Measurements from ENCODE around the gene PRR14L. TPM values are rescaled to one million over a fixed set of nuclear protein-coding genes. Genes with fewer than 3 reads are reported as not detected.

The PRR14L gene
- total RNA-seq, 1 experiment from 2014 or later = 138 TPM

GRCh38 chr22:31736458-31736857, 13.5 kb downstream of the PRR14L start:
- H3K4ac ChIP-seq (ENCODE audit: low read depth, low read length) = no peak overlapping the region
- no peak overlapping the region for H3K9ac ChIP-seq (ENCODE audit: extremely low read depth, insufficient read length, low read length)
- no peak overlapping the region for H3K4me2 ChIP-seq (ENCODE audit: insufficient read depth, insufficient read length, low read length)
- no peak overlapping the region for H2AK5ac ChIP-seq (ENCODE audit: insufficient read length, low read length)
- Mint-ChIP-seq H3K36me3 (ENCODE audit: insufficient read depth in 1 of 3, low read depth in 3 of 3) (peaks cover 14 to 70% (median 57%) of the 10 kb centered on the region in 3 experiments; a peak in 6 of 7 replicates), H3K27me3 (ENCODE audit: low read depth) (no peaks in the 10 kb centered on the region), H3K4me1 (peaks cover 19 to 28% of the 10 kb centered on the region in 2 experiments), H3K4me3 (no peak overlapping the region), H3K9me3 (no peaks in the 10 kb centered on the region), H3K27ac (peak overlapping the region in 2 of 3 experiments; percentile 14 to 35; a peak in 1 of 7 replicates)
- no peaks in the 10 kb centered on the region for H3K23me2 ChIP-seq (ENCODE audit: insufficient read length, low read depth, low read length, poor library complexity, severe bottlenecking)
- no peak overlapping the region for H4K8ac ChIP-seq (replicated peaks; ENCODE audit: insufficient read length, low read depth, low read length)
- H4K20me1 ChIP-seq (ENCODE audit: control insufficient read depth, insufficient read depth, insufficient read length) = no peaks in the 10 kb centered on the region
- peaks cover 5% of the 10 kb centered on the region for H3K79me1 ChIP-seq (ENCODE audit: insufficient read depth, low read depth, low read length, poor library complexity, severe bottlenecking)
- no peak overlapping the region for H2BK5ac ChIP-seq (ENCODE audit: insufficient read length, low read length)
- no peak for TF ChIP-seq CTCF (conservative IDR thresholded peaks at IDR 0.05)
- H4K5ac ChIP-seq (ENCODE audit: insufficient read length, low read depth, low read length) = no peak overlapping the region
- no CpG with 5 or more reads among the region's 2 CpGs for WGBS (ENCODE audit: extremely low coverage, insufficient read length, low lambda C conversion rate)
- no peak for DNase-seq
- H3K27ac ChIP-seq (ENCODE audit: insufficient read length, low read depth, low read length) = no peak overlapping the region
- H4K91ac ChIP-seq (ENCODE audit: insufficient read length, low read depth, low read length) = no peak overlapping the region
- H3K56ac ChIP-seq (ENCODE audit: insufficient read length, low read depth, low read length) = no peak overlapping the region
- no peaks in the 10 kb centered on the region for H3K9me3 ChIP-seq (ENCODE audit: control insufficient read depth, low read depth, low read length)
- no peaks in the 10 kb centered on the region for H3K4me1 ChIP-seq (ENCODE audit: insufficient read depth, low read length)
- no peaks in the 10 kb centered on the region for H3K27me3 ChIP-seq (ENCODE audit: insufficient read depth, low read length)
- no peak overlapping the region for H2AFZ ChIP-seq (ENCODE audit: low read length)
- H3K23ac ChIP-seq (ENCODE audit: insufficient read length, low read depth, low read length) = no peak overlapping the region
- H2BK120ac ChIP-seq (ENCODE audit: low read depth, low read length, poor library complexity, severe bottlenecking) = no peak overlapping the region
- no peak overlapping the region for H2BK20ac ChIP-seq (ENCODE audit: low read depth, low read length, poor library complexity, severe bottlenecking)
- H3K18ac ChIP-seq (ENCODE audit: insufficient read length, low read depth, low read length) = no peak overlapping the region
- H2BK12ac ChIP-seq (ENCODE audit: insufficient read length, low read depth, low read length) = no peak overlapping the region
- peaks cover 4% of the 10 kb centered on the region; the same call in 1 of the 2 replicates for H3K79me2 ChIP-seq (ENCODE audit: insufficient read depth, low read length)
- no peak overlapping the region for H3K14ac ChIP-seq (ENCODE audit: insufficient read depth, low read length)
- H3T11ph ChIP-seq (ENCODE audit: low read length) = no peak overlapping the region
- H2BK15ac ChIP-seq (ENCODE audit: low read depth, low read length) = no peak overlapping the region
